Muscle of back (tissue), 11 donors: ENCODE data around the gene LPP. TPM values are rescaled to one million over a fixed set of nuclear protein-coding genes. Genes with fewer than 3 reads are reported as not detected.
A peak's percentile ranks its signal among the peaks of the same experiment; 100 is the strongest.

ENCODE experiments used
- DNase-seq, 3 donors: peaks; one replicate each; pipeline versions ENCODE4 v3.0.0 to v3.0.0-alpha.2; 2013
- polyA plus RNA-seq, 10 donors: library from polyadenylated mRNA; unstranded; fragments of 120-200 nt; gene quantifications; one replicate each; pipeline ENCODE4 v1.2.1, GENCODE V29; 2013; ENCODE audit not compliant: insufficient read length in 10 of 10

Gene LPP
- polyA plus RNA-seq, 10 donors, result 12.0 to 18.9 (median 16.3) TPM

DNA sequence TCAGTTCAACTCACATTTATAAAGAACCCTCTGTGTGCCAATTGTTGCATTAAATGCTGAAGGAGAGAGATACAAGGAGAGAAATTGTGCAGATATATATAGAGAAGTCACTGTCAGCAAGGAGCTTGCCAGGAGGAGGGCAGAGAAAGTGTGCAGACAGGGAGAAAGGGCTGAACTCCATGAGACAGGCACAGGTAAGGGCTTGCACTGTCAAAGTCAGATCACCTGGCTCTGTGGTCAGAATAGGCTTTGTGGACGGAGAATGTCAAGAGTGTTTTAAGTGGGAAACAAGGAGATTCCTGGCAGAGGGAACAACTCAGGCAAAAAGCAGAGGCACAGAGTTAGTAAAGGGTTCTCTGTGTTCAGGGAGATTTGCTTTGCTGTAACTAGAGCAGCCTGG lies 714.8 kb downstream of the LPP start:
- DNase-seq, result no peak

- no peak for DNase-seq
Observed at GRCh38 chr3:188869628-188870027, 715.7 kb downstream of the LPP start.

DNA sequence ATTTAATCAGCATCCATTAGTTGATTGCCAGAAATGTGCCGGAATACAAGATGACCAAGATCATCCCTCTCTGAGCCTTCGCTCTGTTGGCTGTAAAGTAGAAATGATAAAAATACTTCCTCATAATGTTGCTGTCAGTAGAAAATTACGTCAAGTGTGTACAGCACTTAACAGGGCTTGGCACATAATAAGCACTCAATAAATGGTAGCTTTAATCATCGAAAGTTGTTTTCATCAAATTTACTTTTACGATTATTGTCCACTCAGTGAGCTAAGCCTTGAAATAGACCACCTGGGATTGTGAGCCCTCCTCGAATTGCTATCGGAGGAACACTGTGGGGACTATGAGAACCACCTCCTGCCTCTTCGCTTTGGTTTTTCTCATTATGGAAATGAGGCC lies 716.5 kb downstream of the LPP start:
- no peak for DNase-seq

DNA sequence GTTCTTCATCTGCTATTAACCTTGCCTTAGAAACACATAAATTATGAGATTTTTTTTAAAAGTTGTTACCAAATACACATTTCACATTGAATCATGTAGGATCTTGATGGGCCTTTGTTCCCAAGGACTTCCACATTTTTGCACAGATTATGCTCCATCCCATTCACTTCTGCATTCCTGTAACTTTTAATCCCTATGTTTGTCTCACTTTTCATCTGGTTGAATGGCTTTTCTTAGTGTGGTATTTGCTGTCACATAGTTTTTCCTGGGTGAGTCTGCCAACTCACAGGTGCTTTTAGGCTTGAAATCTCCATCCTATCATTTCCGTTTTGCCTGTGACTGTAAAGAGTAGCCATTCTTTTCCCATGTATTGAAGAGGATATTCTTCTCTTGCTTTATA lies 720.6 kb downstream of the LPP start:
- no peak for DNase-seq

DNA sequence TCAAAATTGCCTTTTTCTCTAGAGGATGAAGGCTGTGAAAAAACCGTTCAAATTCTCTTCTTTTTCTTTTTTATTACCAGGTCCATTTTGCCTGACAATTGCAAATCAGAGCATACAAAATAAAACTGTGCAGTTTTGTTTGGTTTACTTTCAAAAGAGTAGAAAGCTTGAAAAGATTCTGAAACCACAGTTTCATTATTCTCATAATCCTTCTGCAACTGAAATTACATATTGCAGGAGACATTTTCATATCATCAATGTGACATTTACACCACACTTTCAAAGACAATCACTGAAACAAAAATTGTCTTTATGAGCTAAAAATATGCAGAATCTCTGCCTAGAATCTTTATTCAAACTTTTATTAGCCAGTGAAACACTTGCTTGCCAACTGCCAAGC lies 721.5 kb downstream of the LPP start:
- DNase-seq, result no peak

GRCh38 chr3:188876370-188876769 lies 722.4 kb downstream of the LPP start:
- DNase-seq, result no peak

- DNase-seq, result no peak
Observed at GRCh38 chr3:188877381-188877780, 723.4 kb downstream of the LPP start.

DNA sequence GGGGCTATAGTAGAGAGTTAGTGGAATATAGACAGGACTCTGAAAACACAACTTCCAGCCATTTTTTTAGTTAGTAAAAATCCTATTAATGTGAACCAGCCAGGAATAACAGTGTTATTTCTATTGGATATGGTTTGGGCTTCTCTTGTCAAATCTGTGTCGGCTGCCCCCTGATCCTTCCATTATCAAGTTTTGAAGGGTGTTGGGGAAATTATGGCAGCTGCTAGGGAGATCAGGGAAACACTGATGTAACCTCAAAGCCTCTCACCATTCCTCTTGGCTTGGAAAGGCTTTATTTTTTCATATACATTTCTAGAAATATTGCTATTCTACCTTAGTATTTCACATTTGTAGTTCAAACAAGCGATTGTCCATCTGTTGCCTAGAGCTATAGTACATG lies 724.1 kb downstream of the LPP start:
- no peak for DNase-seq

GRCh38 chr3:188881954-188882641 lies 728.1 kb downstream of the LPP start:
- peak in 1 of 3 donors; percentile 78 for DNase-seq

- no peak for DNase-seq
Observed at GRCh38 chr3:188884299-188885043, 730.5 kb downstream of the LPP start.

DNA sequence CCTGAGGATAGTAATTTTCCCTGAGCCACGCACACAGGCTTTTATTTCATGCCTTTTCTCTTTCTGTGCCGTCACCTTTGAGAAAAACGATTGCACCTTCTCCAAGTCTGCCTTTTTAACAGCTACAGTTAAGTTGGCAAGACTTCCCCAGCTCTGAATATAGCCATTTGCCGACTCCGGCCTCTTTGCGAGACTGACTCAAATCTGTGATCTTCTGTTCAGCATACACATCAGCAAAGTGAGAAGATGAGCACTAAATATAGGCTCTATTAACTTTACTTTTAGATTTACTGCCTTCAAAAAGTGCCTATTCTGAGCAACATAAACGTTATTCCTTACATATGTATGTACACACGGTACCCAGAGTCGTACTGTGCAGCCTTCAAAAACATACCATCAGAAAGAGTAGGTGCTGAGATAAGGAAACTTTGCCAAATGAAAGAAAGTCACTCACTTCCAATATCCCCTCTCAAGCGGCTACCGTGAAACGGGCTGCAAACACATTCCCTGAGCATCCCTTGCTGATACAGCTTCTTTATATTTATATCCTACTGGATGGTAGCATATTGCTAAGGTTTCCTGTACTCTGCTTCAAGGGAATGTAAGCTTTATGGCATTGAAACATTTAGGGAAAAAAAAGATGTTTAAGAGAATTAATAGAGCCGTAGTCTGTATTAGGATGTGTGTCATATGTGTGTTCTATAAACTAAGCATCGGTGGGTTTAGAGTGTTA lies 734.5 kb downstream of the LPP start:
- no peak for DNase-seq

DNA sequence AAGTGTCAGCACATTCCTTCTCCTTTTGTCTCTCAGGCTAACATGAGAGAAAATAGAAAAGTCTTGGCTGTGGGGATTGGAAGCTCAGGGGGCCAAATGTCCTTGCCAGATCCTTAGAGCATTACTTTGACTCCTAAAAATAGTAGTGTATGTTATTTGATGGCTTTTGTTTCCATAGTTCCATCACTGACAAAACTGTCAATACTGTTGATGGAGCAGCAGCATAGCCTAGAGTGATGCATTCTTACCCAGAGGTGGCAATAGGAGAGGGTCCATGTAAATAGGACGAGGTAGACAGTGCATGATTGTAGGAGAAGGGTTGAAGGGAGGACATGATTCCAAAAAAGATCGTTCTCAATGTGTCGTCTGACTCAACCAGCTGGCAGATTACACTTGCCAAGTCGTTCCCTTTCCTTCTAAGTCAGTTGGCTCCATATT lies 735.1 kb downstream of the LPP start:
- peak in 2 of 3 donors; percentile 21 to 39 for DNase-seq

DNA sequence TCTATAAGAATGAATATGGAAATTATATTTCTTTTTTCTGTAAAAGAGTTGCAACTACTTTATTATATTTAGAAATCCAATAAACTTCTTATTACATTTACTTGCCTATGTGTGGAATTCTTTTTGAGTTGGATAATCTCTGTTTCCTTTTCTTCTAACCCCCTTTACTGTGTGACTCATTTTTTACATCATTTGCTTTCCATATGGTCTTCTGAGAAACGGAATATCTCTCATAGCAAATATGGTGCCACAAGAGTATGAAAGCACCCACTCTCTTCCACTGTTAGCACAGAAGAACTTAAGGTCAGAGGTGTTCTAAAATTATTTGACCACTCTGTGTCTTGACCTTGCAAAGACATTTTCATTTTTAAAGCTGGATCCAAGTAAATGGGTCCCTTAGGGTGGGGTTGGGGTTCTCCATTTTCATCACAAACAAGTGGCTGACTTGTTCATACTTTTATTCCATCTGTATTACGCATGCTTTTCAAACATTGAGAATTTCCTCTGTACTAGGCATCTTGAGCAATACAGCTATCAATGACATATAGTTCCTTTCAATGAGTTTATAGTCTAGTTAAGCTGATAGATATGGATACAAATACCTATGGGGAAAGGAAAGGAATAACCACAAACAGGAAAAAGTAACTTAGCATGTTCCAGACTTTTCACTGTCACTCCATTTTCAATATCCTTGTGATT lies 736.8 kb downstream of the LPP start:
- DNase-seq, result no peak

DNA sequence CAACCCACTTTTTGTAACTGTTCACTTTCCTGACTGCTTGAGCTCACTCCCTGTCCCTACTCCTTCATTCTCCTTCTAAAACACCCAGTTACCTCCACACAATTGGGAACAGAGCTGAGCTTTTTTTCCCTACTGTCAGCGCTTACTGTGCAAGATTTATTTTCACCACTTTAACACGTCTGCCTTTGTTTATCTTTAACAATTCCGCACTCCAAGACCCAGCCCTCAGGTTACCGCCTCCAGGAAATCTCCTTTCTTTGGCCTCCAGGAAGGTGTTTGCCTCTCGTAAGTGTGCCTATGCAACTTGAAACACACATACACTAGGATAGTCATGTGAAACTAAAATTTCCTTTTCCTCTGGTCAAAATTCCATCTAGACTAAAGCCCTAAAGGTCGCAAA lies 745.9 kb downstream of the LPP start:
- DNase-seq, result no peak

GRCh38 chr3:188900421-188900951 lies 746.5 kb downstream of the LPP start:
- DNase-seq, result peak; percentile 32 to 60 (median 49)

- peak in 1 of 3 donors; percentile 35 for DNase-seq
Observed at GRCh38 chr3:188901126-188901525, 747.2 kb downstream of the LPP start.

- no peak for DNase-seq
Observed at GRCh38 chr3:188901671-188902287, 747.8 kb downstream of the LPP start.

- no peak for DNase-seq
Observed at GRCh38 chr3:188904670-188905069, 750.7 kb downstream of the LPP start.

DNA sequence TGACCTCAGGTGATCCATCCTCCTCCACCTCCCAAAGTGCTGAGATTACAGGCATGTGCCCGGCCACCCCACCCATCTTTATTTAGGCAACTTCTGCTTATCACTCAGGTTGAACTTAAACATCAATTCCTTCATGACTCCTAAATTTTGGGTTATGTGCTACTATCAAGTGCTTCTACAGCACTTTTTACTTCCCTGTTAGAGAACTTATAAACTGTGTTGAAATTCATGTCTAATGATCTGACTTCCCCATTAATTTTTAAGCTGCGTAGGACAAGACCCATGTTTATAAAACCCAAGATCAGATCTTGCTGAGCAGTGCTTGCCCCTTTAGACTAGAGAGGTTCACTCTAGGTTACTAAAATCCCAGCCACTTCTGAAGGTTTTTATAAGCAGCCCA lies 751.6 kb downstream of the LPP start:
- DNase-seq, result no peak

DNA sequence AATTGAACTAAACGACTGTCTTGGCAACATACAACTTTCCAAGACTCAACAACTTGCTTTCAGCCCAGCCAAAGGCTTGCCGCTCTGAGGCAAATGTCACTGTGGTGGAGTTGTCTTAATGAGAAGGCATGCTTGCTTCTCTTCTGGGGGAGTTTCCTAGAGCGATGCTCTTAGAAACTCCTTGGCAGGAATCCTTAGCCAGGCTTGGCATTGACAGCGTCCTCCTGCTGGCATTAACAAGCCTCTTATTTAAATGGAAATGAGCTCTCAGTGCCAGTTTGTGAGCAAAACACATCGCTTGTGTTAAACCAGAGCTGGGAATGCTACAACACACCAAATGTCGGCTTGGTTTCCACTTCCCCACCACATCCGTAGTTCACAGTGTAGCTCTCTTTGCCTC lies 752.3 kb downstream of the LPP start:
- no peak for DNase-seq
